Muscle of arm (tissue), 14 donors: ENCODE results near the gene MYD88. TPM values are rescaled to one million over a fixed set of nuclear protein-coding genes. Genes with fewer than 3 reads are reported as not detected.
A peak's percentile ranks its signal among the peaks of the same experiment; 100 is the strongest.

Experiments
- DNase-seq: peaks from one replicate; pipeline ENCODE4 v3.0.0-alpha.2; 2013
- long read RNA-seq, 11 donors: transcript quantifications; one replicate each; lab custom pipeline, GENCODE V29; 2026
- polyA plus RNA-seq, 12 donors: library from polyadenylated mRNA; unstranded; fragments of 120-200 nt; gene quantifications; one replicate each; pipeline ENCODE4 v1.2.1, GENCODE V29; 2013; ENCODE audit not compliant: insufficient read length in 12 of 12

The MYD88 gene
- 10 to 100 TPM in 11 of 12 donors, not detected in 1; 15.4 to 38.2 (median 22.6) TPM for polyA plus RNA-seq
- long read RNA-seq, donor 1, transcript MYD88-201 (5 exons, 2,850 nt) = major isoform, 10 of 16 reads
- long read RNA-seq, donor 1, partial matches to known transcripts = 5 of 16 reads
- long read RNA-seq, donor 1, other reads (novel, unspliced or antisense) = 0 of 16 reads
- long read RNA-seq, donor 2, transcript MYD88-201 (5 exons, 2,850 nt) = major isoform, 9 of 9 reads
- long read RNA-seq, donor 2, partial matches to known transcripts = 0 of 9 reads
- long read RNA-seq, donor 2, other reads (novel, unspliced or antisense) = 0 of 9 reads
- long read RNA-seq, donor 3, partial matches to known transcripts = 8 of 8 reads
- long read RNA-seq, donor 3, other reads (novel, unspliced or antisense) = 0 of 8 reads
- long read RNA-seq, donor 4, partial matches to known transcripts = 0 of 5 reads
- long read RNA-seq, donor 4, other reads (novel, unspliced or antisense) = 0 of 5 reads
- long read RNA-seq, donor 5, transcript MYD88-201 (5 exons, 2,850 nt) = major isoform, 12 of 14 reads
- long read RNA-seq, donor 5, partial matches to known transcripts = 0 of 14 reads
- long read RNA-seq, donor 5, other reads (novel, unspliced or antisense) = 0 of 14 reads
- long read RNA-seq, donor 6, partial matches to known transcripts = 0 of 2 reads
- long read RNA-seq, donor 6, other reads (novel, unspliced or antisense) = 0 of 2 reads
- long read RNA-seq, donor 7, transcript MYD88-201 (5 exons, 2,850 nt) = major isoform, 5 of 14 reads
- long read RNA-seq, donor 7, partial matches to known transcripts = 8 of 14 reads
- long read RNA-seq, donor 7, other reads (novel, unspliced or antisense) = 0 of 14 reads
- long read RNA-seq, donor 8, transcript MYD88-201 (5 exons, 2,850 nt) = major isoform, 7 of 10 reads
- long read RNA-seq, donor 8, partial matches to known transcripts = 0 of 10 reads
- long read RNA-seq, donor 8, other reads (novel, unspliced or antisense) = 0 of 10 reads
- long read RNA-seq, donor 9, partial matches to known transcripts = 0 of 6 reads
- long read RNA-seq, donor 9, other reads (novel, unspliced or antisense) = 0 of 6 reads
- long read RNA-seq, donor 10, transcript MYD88-201 (5 exons, 2,850 nt) = major isoform, 5 of 13 reads
- long read RNA-seq, donor 10, partial matches to known transcripts = 8 of 13 reads
- long read RNA-seq, donor 10, other reads (novel, unspliced or antisense) = 0 of 13 reads
- long read RNA-seq, donor 11, transcript MYD88-201 (5 exons, 2,850 nt) = major isoform, 7 of 18 reads
- long read RNA-seq, donor 11, partial matches to known transcripts = 10 of 18 reads
- long read RNA-seq, donor 11, other reads (novel, unspliced or antisense) = 0 of 18 reads

DNA sequence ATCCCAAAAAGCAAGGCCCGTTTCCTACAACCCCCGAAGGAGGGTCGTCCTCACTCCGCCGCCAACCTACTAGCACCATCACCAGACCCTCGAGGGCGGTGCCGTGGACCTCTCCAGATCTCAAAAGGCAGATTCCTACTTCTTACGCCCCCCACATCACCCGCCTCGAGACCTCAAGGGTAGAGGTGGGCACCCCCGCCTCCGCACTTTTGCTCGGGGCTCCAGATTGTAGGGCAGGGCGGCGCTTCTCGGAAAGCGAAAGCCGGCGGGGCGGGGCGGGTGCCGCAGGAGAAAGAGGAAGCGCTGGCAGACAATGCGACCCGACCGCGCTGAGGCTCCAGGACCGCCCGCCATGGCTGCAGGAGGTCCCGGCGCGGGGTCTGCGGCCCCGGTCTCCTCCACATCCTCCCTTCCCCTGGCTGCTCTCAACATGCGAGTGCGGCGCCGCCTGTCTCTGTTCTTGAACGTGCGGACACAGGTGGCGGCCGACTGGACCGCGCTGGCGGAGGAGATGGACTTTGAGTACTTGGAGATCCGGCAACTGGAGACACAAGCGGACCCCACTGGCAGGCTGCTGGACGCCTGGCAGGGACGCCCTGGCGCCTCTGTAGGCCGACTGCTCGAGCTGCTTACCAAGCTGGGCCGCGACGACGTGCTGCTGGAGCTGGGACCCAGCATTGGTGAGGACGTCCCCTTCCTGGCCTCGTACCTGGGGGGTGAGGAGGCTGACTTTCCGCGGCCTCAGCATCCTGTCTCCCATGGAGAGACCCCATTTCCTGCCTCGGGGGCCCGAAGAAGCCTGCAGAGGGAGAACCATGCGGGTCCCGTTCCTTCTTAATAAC lies at the start of gene MYD88:
Gene MYD88 (plus strand): TSS at position 313 of the 842 bp plus-strand sequence. CDS start 40 bp downstream, at position 353.
- peak; percentile 69 for DNase-seq

GRCh38 chr3:38089163-38089562 lies 49.3 kb upstream of the MYD88 start:
- DNase-seq = no peak

GRCh38 chr3:38090453-38090852 lies 48.0 kb upstream of the MYD88 start:
- DNase-seq = no peak

DNA sequence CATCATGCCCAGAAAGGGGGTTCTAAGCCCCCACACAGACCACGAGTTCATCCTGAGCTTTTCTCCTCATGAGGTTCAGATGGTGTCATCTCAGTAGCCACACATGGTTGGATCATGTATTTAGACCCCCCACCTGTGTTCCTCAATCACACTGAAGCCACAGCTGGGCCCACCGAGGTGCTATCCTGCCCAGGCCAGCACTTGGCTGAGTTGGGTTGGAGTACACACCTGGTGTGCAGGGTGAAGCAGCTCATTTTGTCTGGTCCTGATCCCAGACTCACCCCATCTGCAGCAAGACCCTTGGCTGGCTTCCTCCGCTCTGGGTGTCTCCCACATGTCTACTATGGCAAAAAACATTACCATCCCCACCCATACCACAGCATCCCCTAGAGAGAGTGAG lies 43.5 kb upstream of the MYD88 start:
- DNase-seq = no peak

DNA sequence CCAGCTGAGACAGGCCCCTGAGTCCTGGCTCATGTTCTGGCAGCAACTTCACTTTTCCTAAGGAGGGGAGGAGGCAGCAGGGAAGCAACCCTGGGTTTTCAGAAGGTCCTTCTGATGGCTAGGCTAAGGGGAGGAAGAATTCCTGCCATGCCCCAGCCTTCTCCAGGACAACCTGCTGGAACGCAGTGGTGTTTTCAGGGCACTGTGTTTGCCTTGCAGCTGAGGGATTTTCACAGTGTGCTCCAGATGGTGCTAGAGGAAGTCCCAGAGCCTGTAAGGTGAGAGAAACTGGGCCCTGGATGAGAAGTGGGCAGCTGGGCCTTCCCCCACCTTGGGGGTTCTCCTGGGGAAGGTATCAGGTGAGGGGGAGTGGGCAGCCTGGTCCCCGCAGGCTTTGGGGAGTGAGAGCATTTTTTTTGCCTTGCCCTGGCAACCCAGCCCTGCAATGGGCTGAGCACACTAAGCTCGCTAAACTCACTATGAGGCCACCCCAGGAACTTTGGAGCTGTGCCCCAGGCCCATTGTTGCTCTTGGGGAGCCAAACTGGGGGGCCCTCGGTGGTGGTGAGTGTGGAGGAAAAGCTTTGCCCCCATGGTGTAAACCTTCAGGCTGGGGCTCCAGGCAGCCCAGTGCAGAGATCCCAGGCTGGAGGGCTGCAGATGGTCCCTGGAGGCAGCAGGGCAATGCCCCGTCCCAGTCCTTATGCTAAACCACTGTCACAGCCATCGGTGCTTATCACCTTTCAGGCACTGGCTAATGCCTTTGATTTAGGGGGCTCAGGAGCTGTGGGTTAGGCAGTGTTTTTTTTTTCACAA lies 42.6 kb upstream of the MYD88 start:
- DNase-seq = no peak

GRCh38 chr3:38097446-38098375 lies 40.8 kb upstream of the MYD88 start:
- DNase-seq = no peak

DNA sequence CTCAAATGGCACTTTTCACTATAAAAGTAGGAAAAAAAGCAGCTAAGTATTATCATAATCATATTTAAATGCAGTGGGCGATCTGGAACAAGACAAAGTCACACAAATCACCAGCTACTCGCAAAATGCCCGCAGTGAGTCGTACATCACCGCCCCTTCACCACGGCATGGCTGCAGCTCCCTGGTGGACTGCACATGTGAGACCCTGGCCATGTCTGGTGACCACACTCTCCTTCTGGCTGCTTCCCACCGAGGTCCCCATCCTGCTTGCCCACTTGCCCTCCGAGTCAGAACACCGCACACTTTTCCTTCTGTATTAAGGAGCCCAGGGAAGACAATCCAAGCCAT lies 40.1 kb upstream of the MYD88 start:
- no peak for DNase-seq

DNA sequence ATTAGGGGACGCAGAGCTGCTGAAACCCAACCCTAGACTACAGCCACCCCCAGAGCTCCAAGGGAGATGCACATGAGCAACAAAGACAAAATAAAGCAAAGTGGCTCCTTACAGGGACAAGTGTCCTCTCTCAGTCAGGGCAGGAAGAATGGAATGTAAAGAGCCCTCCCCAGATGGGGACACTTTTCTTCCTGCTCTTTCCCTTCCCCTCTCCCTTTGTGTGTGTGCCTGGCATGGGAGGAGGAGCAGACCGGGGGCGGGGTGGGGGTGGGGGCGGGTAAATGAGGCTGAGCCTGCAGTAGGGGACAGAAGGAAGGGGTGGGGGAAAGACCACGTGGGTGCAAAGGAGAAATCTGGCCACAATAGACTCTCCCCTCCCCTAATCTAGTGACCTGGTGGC lies 38.9 kb upstream of the MYD88 start:
- no peak for DNase-seq

GRCh38 chr3:38100498-38100897 lies 38.0 kb upstream of the MYD88 start:
- no peak for DNase-seq

DNA sequence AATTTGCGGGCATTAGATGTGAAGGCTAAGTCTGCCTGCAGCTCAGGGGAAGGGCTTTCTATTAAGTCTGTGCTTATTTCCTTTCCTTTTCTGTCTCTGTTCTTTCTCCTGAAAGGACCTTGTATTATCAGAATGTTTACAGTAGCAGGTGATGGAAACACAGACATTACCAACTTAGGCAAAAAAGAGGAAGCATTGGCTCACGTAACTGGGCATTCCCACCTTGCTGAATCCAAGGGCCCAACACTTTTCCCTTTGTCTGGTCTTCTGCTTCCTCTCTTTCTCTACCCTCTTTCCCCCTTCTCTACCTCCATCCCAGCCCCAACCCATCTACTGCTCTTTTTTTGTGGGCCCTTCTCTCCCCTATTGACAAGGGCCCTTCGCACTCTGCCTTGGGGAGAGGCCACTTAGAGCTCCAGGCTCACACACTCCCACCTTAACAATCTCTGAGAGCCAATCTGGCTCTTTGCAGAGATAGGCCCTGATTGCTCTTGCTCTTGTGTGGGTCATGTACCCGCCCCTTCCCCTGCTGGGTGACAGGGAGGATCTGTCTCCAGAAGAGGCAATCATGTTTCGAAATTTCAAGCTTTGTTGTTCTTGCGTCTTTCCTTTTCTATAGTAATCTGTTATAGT lies 36.5 kb upstream of the MYD88 start:
- no peak for DNase-seq

DNA sequence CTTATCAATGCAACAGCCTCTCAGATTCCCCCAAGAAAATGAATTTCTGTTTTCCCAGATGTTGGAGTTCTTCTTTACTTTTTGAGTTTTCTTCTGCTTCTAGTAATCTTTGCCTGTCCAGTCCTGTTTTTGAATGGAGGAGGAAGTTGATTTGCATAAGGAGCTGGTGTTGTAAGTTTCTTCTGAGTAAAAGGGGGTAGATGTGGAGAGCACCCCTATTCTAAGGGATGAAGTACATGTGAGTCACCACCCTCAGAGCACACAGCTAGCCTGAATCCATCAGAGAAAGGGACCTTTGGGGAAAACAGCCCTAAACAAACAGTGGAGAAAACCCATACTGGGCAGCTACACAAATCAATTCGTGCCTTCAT lies 36.0 kb upstream of the MYD88 start:
- DNase-seq = no peak

DNA sequence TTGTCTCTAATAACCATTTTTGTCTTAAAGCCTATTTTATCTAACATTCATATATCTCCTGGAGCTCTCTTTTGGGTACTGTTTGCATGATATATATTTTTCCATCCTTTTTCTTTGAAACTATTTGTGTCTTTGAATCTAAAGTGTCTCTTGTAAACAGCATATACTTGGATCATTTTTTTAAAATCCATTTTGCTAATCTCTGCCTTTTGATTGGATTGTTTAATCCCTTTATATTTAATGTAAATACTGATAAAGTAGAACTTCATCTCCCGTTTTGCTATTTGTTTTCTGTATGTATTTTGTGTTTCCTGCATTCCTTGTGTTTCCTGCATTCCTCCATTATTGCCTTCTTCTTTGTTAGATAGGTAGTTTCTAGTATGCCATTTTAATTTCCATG lies 32.9 kb upstream of the MYD88 start:
- DNase-seq = no peak

DNA sequence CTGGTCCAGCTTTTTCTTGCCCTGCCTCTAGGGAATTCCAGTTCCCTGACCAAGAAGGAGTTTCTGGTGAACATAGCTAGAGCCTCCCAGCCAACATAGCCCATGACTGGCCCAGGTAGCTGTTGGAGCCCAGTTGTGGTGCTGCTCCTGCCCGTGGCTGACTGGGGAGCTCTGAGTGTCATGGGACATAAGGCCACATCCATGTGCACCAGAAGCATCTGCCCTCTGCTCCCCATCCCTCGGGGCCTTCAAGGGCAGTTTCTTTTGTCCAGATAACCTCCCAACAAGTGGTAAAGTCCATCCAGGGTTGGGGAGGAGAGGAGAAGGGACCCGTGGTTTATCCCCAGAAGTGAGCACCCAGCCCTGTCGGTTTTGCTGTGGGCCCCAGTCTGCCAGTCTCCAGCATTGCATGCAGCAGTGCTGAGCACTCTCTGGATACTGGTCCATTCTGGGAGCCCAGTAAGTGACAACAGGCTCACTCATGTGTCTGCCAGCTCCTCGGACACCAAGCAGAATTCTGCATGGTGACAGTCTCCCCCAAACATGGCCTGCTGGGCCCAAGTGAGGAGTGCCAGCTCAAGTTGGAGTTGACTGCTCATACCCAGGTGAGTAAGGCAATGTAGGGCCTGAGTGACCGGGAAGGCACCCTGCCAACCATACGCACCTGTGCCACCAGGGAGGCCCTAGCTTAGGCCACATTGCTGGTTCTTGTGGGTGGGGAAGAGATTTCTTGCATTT lies 30.4 kb upstream of the MYD88 start:
- DNase-seq = no peak

DNA sequence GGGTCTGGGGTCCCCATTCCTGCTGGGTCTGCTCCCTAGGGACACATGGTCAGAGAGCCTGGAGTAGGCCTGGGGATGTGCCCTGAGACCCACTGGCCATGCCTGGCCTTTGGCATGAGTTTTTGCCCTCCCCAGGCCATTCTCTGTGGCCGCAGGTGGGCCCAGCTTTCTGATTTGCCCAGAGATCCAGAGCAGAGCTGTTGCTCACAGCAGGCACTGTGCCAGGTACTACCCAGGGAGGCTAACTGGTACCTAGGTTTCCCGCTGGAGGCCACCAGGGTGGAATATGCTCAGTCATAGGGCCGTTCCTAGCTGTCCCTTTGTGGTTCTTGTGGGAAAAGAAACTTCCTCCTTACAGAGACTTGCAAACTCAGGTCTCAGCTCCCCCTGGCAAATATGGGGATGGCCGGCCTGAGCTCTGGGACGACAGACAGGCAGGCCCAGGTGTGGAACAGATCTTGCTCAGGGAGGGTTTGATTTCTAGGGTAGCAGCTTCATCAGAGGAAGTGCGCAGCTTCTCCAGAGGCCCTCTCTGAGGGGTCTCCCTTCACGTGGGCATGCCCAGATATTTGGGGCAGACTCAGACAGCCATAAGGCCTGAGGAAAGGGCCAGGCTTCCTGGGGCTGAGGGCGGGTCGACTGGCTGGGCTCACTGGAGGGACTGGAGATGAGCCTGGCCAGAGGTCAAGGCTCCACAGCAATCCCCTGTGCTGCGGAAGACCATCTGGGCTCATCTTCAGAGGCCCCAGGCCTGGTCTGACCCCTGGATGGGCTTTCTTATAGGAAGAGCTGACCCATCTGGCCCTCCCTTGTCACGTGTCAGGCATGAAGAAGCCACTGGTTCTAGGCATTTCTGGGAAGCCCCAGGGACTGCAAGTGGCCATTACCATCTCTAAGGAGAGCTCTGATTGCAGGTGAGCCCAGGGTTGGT lies 29.5 kb upstream of the MYD88 start:
- no peak for DNase-seq

GRCh38 chr3:38109580-38110313 lies 28.7 kb upstream of the MYD88 start:
- DNase-seq = no peak
